Raji (cell line): ENCODE results near the gene PPM1G.
A peak's percentile ranks its signal among the peaks of the same experiment; 100 is the strongest.

Experiments
- POLR2A ChIP-seq: IDR thresholded peaks from 2 replicates; pipeline ENCODE4 v1.6.1; 2011; ENCODE audit warnings: low read depth, low read length, control low read depth; ENCODE audit not compliant: insufficient read depth

The PPM1G gene

GRCh38 chr2:27409321-27410073, at the start of gene PPM1G:
TSS of gene PPM1G (minus strand) at chr2:27409591. CDS start at chr2:27409422, 169 bp downstream.
- peak; percentile 99 for TF ChIP-seq POLR2A

GRCh38 chr2:27453968-27454367, 44.6 kb upstream of the PPM1G start:
- no peak for TF ChIP-seq POLR2A

- no peak for TF ChIP-seq POLR2A
Measured at GRCh38 chr2:27451095-27451494, 41.7 kb upstream of the PPM1G start.

- TF ChIP-seq POLR2A = no peak
Measured at GRCh38 chr2:27448381-27448780, 39.0 kb upstream of the PPM1G start.

GRCh38 chr2:27446057-27446456, 36.7 kb upstream of the PPM1G start:
- no peak for TF ChIP-seq POLR2A

- TF ChIP-seq POLR2A = no peak
Measured at GRCh38 chr2:27445615-27446014, 36.2 kb upstream of the PPM1G start.

GRCh38 chr2:27445155-27445554, 35.8 kb upstream of the PPM1G start:
- TF ChIP-seq POLR2A = no peak

- TF ChIP-seq POLR2A = no peak
Measured at GRCh38 chr2:27442920-27443282, 33.5 kb upstream of the PPM1G start.

- no peak for TF ChIP-seq POLR2A
Measured at GRCh38 chr2:27441958-27442919, 32.8 kb upstream of the PPM1G start, which contains the start of gene KRTCAP3. TSS of gene KRTCAP3 (plus strand) at chr2:27442381. CDS start at chr2:27442413, 32 bp downstream.

- TF ChIP-seq POLR2A = no peak
Measured at GRCh38 chr2:27441226-27441926, 32.0 kb upstream of the PPM1G start.

- TF ChIP-seq POLR2A = no peak
Measured at GRCh38 chr2:27435628-27436027, 26.2 kb upstream of the PPM1G start.

GRCh38 chr2:27431395-27431794, 22.0 kb upstream of the PPM1G start:
- no peak for TF ChIP-seq POLR2A

GRCh38 chr2:27428978-27429541, 19.7 kb upstream of the PPM1G start:
- no peak for TF ChIP-seq POLR2A

- peak; percentile 87 for TF ChIP-seq POLR2A
Measured at GRCh38 chr2:27428213-27428977, 19.0 kb upstream of the PPM1G start, which contains the start of gene NRBP1. TSS of gene NRBP1 (plus strand) at chr2:27428631. CDS start at chr2:27433274, 4,643 bp downstream.
